Activated T-helper 17 cell treated with anti-CD3 and anti-CD28 coated beads, Interleukin-2, amount 50 U/mL, for 72 hours (primary cell): Measurements from ENCODE around the gene DGCR2. TPM values are rescaled to one million over a fixed set of nuclear protein-coding genes. Genes with fewer than 3 reads are reported as not detected.
"Not testable (repeated sequence)": the region's sequence is repeated elsewhere in the genome, so short reads cannot be mapped to it uniquely, and the experiment has no call there.

Source experiments
- ATAC-seq: fragments of 150-1000 bp; cut with Tn5 transposase; replicated peaks from 2 replicates; pipeline ENCODE4 v1.10.0; 2021; ENCODE audit warnings: mild to moderate bottlenecking, moderate library complexity
- H3K27ac Mint-ChIP-seq: one replicate; pipeline ENCODE4 v1.8.0; 2022; ENCODE audit warnings: mixed read lengths
- H3K27me3 Mint-ChIP-seq: one replicate; pipeline ENCODE4 v1.8.0; 2022; ENCODE audit warnings: mixed read lengths
- H3K36me3 Mint-ChIP-seq: one replicate; pipeline ENCODE4 v1.8.0; 2022; ENCODE audit warnings: low read depth, mild to moderate bottlenecking, mixed read lengths
- H3K4me1 Mint-ChIP-seq: one replicate; pipeline ENCODE4 v1.8.0; 2022; ENCODE audit warnings: mixed read lengths
- H3K4me3 Mint-ChIP-seq: one replicate; pipeline ENCODE4 v1.8.0; 2022; ENCODE audit warnings: mild to moderate bottlenecking, mixed read lengths
- H3K9me3 Mint-ChIP-seq: one replicate; pipeline ENCODE4 v1.8.0; 2022; ENCODE audit warnings: mixed read lengths
- total RNA-seq, 2 donors: library from RNA; stranded (reverse); gene quantifications; one replicate each; pipeline ENCODE4 v1.2.3, GENCODE V29; 2022

DGCR2 gene
- total RNA-seq, 2 donors from 2014 or later, result 22.6 to 27.3 TPM

DNA sequence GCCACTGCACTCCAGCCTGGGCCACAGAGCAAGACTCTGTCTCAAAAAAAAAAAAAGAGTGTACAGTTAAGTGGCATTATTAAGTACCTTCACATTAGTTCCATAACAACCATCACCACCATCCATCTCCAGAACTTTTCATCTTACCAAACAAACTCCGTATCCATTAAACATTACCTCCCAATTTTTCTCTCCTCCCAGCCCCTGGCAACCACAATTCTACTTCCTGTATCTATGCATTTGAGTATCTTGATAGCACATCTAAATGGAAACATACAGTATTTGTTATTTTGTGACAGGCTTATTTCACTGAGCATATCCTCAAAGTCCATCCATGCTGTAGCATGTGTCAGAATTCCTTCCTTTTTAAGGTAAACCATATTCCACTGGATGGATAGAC is 46.8 kb downstream of the DGCR2 start:
- no peak for ATAC-seq
- no peaks in the 10 kb centered on the region for H3K9me3 Mint-ChIP-seq

DNA sequence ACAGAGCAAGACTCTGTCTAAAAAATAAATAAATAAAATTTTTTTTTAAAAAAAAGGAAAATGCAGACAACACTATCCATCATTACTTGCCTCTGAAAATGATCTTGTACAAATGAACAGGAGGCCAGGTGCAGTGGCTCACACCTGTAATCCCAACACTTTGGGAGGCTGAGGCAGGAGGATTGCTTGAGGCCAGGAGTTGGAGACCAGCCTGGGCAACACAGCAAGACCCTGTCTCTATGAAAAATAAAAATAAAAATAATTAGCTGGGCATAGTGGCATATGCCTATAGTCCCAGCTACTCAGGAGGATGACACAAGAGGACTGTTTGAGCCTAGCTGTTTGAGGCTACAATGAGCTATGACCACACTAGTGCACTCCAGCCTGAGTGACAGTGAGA is 49.4 kb downstream of the DGCR2 start:
- H3K4me1 Mint-ChIP-seq, H3K9me3 Mint-ChIP-seq, ATAC-seq, H3K4me3 Mint-ChIP-seq, H3K27me3 Mint-ChIP-seq: not testable (repeated sequence)
- Mint-ChIP-seq H3K36me3 (peaks cover 57% of the 10 kb centered on the region), H3K27ac (peak overlapping the region; percentile 28)

More for the DNA sequence above, 46.8 kb downstream of the DGCR2 start:
- Mint-ChIP-seq H3K4me1 (peaks cover 9% of the 10 kb centered on the region), H3K27me3 (no peaks in the 10 kb centered on the region), H3K4me3 (no peak overlapping the region), H3K36me3 (peaks cover 52% of the 10 kb centered on the region), H3K27ac (no peak overlapping the region)

DNA sequence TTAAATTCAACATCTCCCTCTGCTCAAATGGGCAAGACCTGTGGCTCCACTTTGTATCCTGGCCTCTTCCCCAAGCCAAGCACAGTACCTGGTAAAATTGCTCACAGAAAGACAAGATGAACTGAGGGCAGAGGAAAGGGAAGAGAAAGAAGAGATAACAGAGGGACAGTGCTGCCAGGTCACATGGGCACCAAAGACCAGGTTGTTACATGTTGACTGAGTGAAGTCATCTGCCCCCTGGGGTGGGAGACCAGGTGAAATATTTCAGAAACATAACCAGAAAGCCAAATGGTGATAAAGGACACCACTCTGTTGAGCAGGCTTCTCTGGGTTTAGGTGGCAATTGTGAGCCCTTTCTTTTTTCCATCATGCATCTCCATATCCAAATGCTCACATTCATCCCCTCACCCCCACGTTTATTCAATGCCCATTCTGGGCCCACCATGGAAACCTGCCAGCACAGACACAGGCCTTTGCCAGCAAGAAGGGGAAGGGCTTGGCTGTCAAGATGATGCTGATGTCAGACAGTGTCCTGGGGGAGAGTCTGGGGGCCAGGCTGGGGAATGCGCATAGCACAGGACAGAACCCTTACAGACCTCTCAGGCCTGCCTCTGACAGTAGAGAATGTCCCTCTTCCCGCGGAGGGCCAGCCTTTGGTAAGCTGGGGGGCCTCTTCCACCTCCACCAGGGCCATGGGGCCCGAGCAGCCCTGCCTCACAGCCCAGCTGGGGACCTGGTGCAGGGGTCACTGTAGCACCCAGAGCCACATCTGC is 51.6 kb downstream of the DGCR2 start:
- ATAC-seq, result no peak
- H3K27me3 Mint-ChIP-seq, result no peaks in the 10 kb centered on the region
- H3K9me3 Mint-ChIP-seq, result no peaks in the 10 kb centered on the region
- H3K27ac Mint-ChIP-seq, result no peak overlapping the region
- H3K36me3 Mint-ChIP-seq, result peaks cover 78% of the 10 kb centered on the region
- H3K4me1 Mint-ChIP-seq, result peaks cover 7% of the 10 kb centered on the region
- no peak overlapping the region for H3K4me3 Mint-ChIP-seq

DNA sequence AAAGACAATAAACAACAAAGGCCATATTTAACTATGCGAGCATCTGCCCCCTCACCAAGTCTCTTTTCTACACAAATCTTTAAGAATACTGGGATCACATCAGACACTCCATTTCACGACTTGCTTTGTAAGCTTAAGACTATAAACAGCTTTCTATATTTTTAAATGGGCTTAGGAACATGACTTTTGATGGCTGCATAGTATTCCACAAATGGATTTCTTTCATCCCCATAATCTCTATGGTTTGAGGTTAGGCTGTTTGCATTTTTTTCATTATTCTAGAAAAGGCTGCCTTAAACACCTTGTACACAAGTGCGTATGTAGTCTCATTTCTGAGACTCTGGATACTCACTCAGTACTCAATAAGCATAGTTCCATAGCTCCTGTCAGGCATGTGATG is 52.8 kb downstream of the DGCR2 start:
- H3K36me3 Mint-ChIP-seq, result peaks cover 89% of the 10 kb centered on the region
- peaks cover 4% of the 10 kb centered on the region for H3K4me1 Mint-ChIP-seq
- H3K4me3 Mint-ChIP-seq, result no peak overlapping the region

DNA sequence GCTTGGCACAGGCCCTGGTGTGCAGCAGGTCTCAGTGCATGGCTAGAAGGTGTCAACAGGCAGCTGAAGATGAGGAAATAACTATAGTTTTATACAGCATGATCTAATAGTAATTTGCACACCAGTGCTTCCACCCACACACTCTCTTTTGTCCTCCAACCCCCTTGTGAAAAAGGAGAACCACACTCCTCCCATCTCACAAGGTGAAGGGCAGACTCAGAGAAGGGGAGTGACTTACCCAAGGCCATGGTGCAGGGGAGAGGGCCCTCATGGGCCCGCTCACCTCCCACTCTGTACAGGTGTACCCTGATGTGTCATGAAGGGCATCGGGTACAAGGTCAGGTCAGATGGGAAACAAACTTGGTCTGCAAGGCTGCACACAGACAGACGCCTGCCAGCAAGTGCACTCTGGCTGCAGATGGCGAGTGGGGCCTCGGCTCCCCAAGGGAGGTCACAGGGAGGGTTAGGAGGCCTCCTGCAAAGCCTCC is 53.4 kb downstream of the DGCR2 start:
- Mint-ChIP-seq H3K36me3 (peaks cover 90% of the 10 kb centered on the region), H3K27me3 (no peaks in the 10 kb centered on the region), H3K27ac (no peak overlapping the region), H3K4me3 (no peak overlapping the region), H3K9me3 (no peaks in the 10 kb centered on the region), H3K4me1 (peaks cover 3% of the 10 kb centered on the region)
- ATAC-seq, result no peak

More for the DNA sequence above, 52.8 kb downstream of the DGCR2 start:
- Mint-ChIP-seq H3K9me3 (no peaks in the 10 kb centered on the region), H3K27ac (no peak overlapping the region), H3K27me3 (no peaks in the 10 kb centered on the region)
- no peak for ATAC-seq

DNA sequence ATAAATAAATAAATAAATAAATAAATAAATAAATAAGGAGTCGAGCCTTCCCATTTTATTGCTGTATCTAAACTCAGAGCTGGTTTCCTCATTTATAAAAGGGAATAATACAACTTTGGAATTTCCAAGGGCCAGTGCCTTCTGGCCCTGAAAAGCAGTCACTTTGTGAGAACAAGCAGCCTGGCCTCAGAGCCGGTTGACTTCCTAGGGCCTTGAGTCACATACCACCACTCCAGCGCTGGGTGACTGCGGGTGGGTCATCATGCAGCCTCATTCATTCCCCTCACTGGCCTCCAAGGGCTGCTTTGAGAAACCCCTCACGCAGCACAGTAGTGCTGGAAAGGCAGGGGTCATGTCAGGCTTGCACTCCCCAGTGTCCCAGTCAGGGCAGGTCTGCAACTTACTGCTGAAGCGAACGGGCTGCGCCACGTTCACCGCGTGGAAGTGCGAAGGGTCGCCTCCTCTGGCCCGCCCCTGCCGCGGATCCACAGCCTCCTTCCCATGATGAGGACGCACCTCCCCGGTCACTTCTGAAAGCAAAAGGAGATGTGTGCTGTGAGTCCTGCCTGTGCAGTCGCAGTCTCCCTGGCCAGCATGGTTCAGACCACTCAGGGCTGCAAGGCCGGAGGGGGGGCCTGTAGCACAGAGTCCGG is 54.4 kb downstream of the DGCR2 start:
- no peak for ATAC-seq
- Mint-ChIP-seq H3K36me3 (peaks cover 90% of the 10 kb centered on the region), H3K9me3 (no peaks in the 10 kb centered on the region), H3K4me3 (no peak overlapping the region), H3K27ac (no peak overlapping the region), H3K4me1 (no peaks in the 10 kb centered on the region), H3K27me3 (no peaks in the 10 kb centered on the region)

- Mint-ChIP-seq H3K4me1 (no peaks in the 10 kb centered on the region), H3K36me3 (peaks cover 92% of the 10 kb centered on the region), H3K9me3 (no peaks in the 10 kb centered on the region), H3K27me3 (no peaks in the 10 kb centered on the region), H3K27ac (no peak overlapping the region), H3K4me3 (no peak overlapping the region)
- ATAC-seq, result no peak
Measured at GRCh38 chr22:19066531-19067271, 55.5 kb downstream of the DGCR2 start.

GRCh38 chr22:19065929-19066328 is 56.3 kb downstream of the DGCR2 start:
- no peak overlapping the region for H3K27ac Mint-ChIP-seq

GRCh38 chr22:19065298-19065859 is 56.8 kb downstream of the DGCR2 start:
- Mint-ChIP-seq H3K4me1 (no peaks in the 10 kb centered on the region), H3K27me3 (no peaks in the 10 kb centered on the region), H3K4me3 (no peak overlapping the region), H3K27ac (no peak overlapping the region), H3K36me3 (peaks cover 93% of the 10 kb centered on the region), H3K9me3 (no peaks in the 10 kb centered on the region)
- no peak for ATAC-seq

More at GRCh38 chr22:19065929-19066328, 56.3 kb downstream of the DGCR2 start:
- H3K4me3 Mint-ChIP-seq, result no peak overlapping the region
- H3K36me3 Mint-ChIP-seq, result peaks cover 92% of the 10 kb centered on the region
- no peaks in the 10 kb centered on the region for H3K27me3 Mint-ChIP-seq
- H3K4me1 Mint-ChIP-seq, result no peaks in the 10 kb centered on the region
- ATAC-seq, result no peak
- no peaks in the 10 kb centered on the region for H3K9me3 Mint-ChIP-seq

- H3K4me1 Mint-ChIP-seq, result no peaks in the 10 kb centered on the region
Measured at GRCh38 chr22:19064354-19065054, 57.7 kb downstream of the DGCR2 start.

DNA sequence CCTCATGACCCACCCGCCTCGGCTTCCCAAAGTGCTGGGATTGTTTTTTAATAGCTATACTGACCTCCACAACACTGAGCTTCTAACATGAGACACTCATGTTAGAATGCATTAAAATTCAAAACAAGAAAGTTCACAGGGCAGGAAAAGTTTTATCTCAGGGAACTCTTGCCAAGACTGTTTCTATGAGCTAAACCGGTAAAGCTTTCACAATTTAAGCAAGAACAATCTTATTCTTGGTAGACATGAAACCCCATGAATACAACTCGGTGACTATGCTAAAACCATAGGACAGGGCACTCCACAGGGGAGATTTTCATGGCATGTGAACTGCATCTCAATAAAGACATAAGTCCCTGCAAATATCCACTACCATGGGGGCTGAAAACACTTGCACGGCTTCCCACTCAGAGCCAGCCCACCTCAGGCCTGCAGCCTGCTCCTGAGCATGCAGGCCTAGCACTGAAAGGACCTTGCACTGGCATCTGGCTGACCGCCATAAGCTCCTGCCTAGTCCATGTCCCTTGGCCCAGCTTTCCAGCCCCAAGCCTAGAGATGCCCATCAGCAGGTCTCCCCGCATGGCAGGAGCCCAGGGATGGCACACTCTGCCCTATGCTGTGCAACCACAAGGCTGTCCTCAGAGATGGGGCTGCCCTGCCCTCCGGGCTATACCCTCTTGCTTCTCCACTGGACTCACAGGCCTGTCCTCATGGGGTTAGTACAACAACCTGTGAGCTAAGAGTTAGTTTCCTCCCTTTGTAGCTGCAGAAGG is 58.4 kb downstream of the DGCR2 start:
- Mint-ChIP-seq H3K36me3 (peaks cover 97% of the 10 kb centered on the region), H3K27ac (no peak overlapping the region), H3K27me3 (no peaks in the 10 kb centered on the region), H3K9me3 (no peaks in the 10 kb centered on the region), H3K4me3 (no peak overlapping the region), H3K4me1 (peaks cover 2% of the 10 kb centered on the region)
- ATAC-seq, result no peak

More at GRCh38 chr22:19064354-19065054, 57.7 kb downstream of the DGCR2 start:
- H3K4me3 Mint-ChIP-seq, result no peak overlapping the region
- no peaks in the 10 kb centered on the region for H3K9me3 Mint-ChIP-seq
- no peaks in the 10 kb centered on the region for H3K27me3 Mint-ChIP-seq
- H3K36me3 Mint-ChIP-seq, result peaks cover 93% of the 10 kb centered on the region
- H3K27ac Mint-ChIP-seq, result no peak overlapping the region
- ATAC-seq, result no peak

DNA sequence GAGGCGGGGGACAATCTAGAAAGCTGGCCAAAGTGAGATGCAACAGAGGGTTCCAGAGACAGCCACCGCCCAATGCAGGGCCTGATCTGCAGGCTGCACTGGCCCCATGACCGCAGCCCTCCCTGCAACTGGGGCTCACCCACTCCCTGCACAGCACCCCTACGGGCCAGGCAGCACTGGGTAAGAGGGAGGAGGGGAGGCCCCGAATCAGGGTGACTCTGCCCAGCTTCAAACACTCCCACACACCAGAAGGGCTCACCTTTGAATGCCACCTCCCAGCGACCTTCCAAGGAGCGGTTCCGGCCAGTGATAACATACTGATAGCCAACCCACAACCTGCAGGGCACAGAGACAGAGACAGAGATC is 59.3 kb downstream of the DGCR2 start:
- ATAC-seq, result no peak
- H3K9me3 Mint-ChIP-seq, result no peaks in the 10 kb centered on the region
- peaks cover 98% of the 10 kb centered on the region for H3K36me3 Mint-ChIP-seq
- peaks cover 7% of the 10 kb centered on the region for H3K4me1 Mint-ChIP-seq
- H3K4me3 Mint-ChIP-seq, result no peak overlapping the region
- H3K27me3 Mint-ChIP-seq, result no peaks in the 10 kb centered on the region
- H3K27ac Mint-ChIP-seq, result no peak overlapping the region

- Mint-ChIP-seq H3K9me3 (no peaks in the 10 kb centered on the region), H3K4me3 (no peak overlapping the region), H3K27ac (no peak overlapping the region), H3K4me1 (peaks cover 7% of the 10 kb centered on the region), H3K36me3 (peaks cover 96% of the 10 kb centered on the region), H3K27me3 (no peaks in the 10 kb centered on the region)
- ATAC-seq, result no peak
Measured at GRCh38 chr22:19062139-19062942, 59.9 kb downstream of the DGCR2 start.
